WTC11 (cell line): ENCODE data around the gene LFNG. TPM values are rescaled to one million over a fixed set of nuclear protein-coding genes. Genes with fewer than 3 reads are reported as not detected.

Experiments
- ATAC-seq: fragments of 200-7000 bp; cut with Tn5 transposase; 2 replicates; pipeline ENCODE4 v1.10.0; 2021; ENCODE audit warnings: mild to moderate bottlenecking, moderate library complexity
- CTCF ChIA-PET: fragments of 300-600 bp; sonication (Branson Sonifier 250); formaldehyde crosslinking; loops from one replicate; lab custom pipeline; 2021; ENCODE audit warnings: antibody characterized with exemption; lab: Charles Lee
- POLR2A ChIA-PET: fragments of 350-600 bp; sonication (Branson Sonifier 250); formaldehyde crosslinking; loops from one replicate; lab custom pipeline; 2021; ENCODE audit warnings: antibody characterized with exemption; lab: Charles Lee
- DNase-seq: peaks from one replicate; pipeline ENCODE4 v3.0.0; 2021; ENCODE audit warnings: low spot score
- H3K27ac Mint-ChIP-seq: 2 replicates; pipeline ENCODE4 v1.8.0; 2021; ENCODE audit warnings: mixed read lengths
- H3K27me3 Mint-ChIP-seq: 2 replicates; pipeline ENCODE4 v1.8.0; 2021; ENCODE audit warnings: low read depth, mild to moderate bottlenecking, moderate library complexity, mixed read lengths
- H3K36me3 Mint-ChIP-seq: 2 replicates; pipeline ENCODE4 v1.8.0; 2021; ENCODE audit warnings: mixed read lengths
- H3K4me1 Mint-ChIP-seq: 2 replicates; pipeline ENCODE4 v1.8.0; 2022; ENCODE audit warnings: mixed read lengths
- H3K4me3 Mint-ChIP-seq: 2 replicates; pipeline ENCODE4 v1.8.0; 2021; ENCODE audit warnings: mild to moderate bottlenecking, moderate library complexity, mixed read lengths
- H3K9me3 Mint-ChIP-seq: 2 replicates; pipeline ENCODE4 v1.8.0; 2021; ENCODE audit warnings: mixed read lengths
- AFF4 ChIP-seq: sonication (generic); formaldehyde crosslinking; IDR thresholded peaks from 2 replicates; pipeline ENCODE4 v1.8.1; 2023; ENCODE audit warnings: mild to moderate bottlenecking, missing genetic modification reagents, borderline replicate concordance
- ATF3 ChIP-seq: sonication (generic); formaldehyde crosslinking; conservative IDR thresholded peaks from 2 replicates; pipeline ENCODE4 v1.8.1; 2022; ENCODE audit warnings: mild to moderate bottlenecking, missing genetic modification reagents
- E2F5 ChIP-seq: sonication (generic); formaldehyde crosslinking; IDR thresholded peaks from 2 replicates; pipeline ENCODE4 v1.8.1; 2022; ENCODE audit warnings: mild to moderate bottlenecking, moderate library complexity, missing genetic modification reagents
- ESRRA ChIP-seq: sonication (generic); formaldehyde crosslinking; IDR thresholded peaks from 2 replicates; pipeline ENCODE4 v1.8.1; 2022; ENCODE audit warnings: mild to moderate bottlenecking, missing genetic modification reagents, borderline replicate concordance
- GABPB1 ChIP-seq: sonication (generic); formaldehyde crosslinking; IDR thresholded peaks from 2 replicates; pipeline ENCODE4 v1.8.1; 2023; ENCODE audit warnings: mild to moderate bottlenecking, missing genetic modification reagents
- GTF2I ChIP-seq: fragments of 250-450 bp; sonication (Bioruptor Pico); conservative IDR thresholded peaks from 2 replicates; pipeline ENCODE4 v1.4.0; 2021; ENCODE audit warnings: mild to moderate bottlenecking
- NFATC4 ChIP-seq: fragments of 250-450 bp; sonication (Bioruptor Pico); IDR thresholded peaks from 2 replicates; pipeline ENCODE4 v1.9.0; 2021; ENCODE audit warnings: mild to moderate bottlenecking
- NR2C2 ChIP-seq: sonication (generic); formaldehyde crosslinking; IDR thresholded peaks from 2 replicates; pipeline ENCODE4 v1.8.0; 2022; ENCODE audit warnings: mild to moderate bottlenecking, missing genetic modification reagents
- SMAD3 ChIP-seq: sonication (generic); formaldehyde crosslinking; IDR thresholded peaks from 2 replicates; pipeline ENCODE4 v1.8.0; 2022; ENCODE audit warnings: missing genetic modification reagents, mild to moderate bottlenecking, borderline replicate concordance
- USF1 ChIP-seq: sonication (generic); formaldehyde crosslinking; IDR thresholded peaks from 2 replicates; pipeline ENCODE4 v1.8.0; 2022; ENCODE audit warnings: mild to moderate bottlenecking, missing genetic modification reagents
- ZNF138 ChIP-seq: sonication (generic); formaldehyde crosslinking; conservative IDR thresholded peaks from 2 replicates; pipeline ENCODE4 v1.8.1; 2022; ENCODE audit warnings: mild to moderate bottlenecking, moderate library complexity, missing genetic modification reagents
- ZNF671 ChIP-seq: fragments of 250-450 bp; sonication (Bioruptor Pico); IDR thresholded peaks from 2 replicates; pipeline ENCODE4 v1.8.0; 2021; ENCODE audit warnings: mild to moderate bottlenecking
- total RNA-seq: library from RNA; stranded (reverse); gene quantifications from 3 replicates; pipeline ENCODE4 v1.2.3, GENCODE V29; 2021
- TF ChIP-seq, protein P1 (sequence below): fragments of 250-450 bp; sonication (Bioruptor Pico); IDR thresholded peaks from 2 replicates; pipeline ENCODE4 v1.8.0; 2021; ENCODE audit warnings: mild to moderate bottlenecking
- TF ChIP-seq, protein P2 (sequence below): sonication (generic); formaldehyde crosslinking; IDR thresholded peaks from 2 replicates; pipeline ENCODE4 v1.8.1; 2022; ENCODE audit warnings: low read depth, missing genetic modification reagents, borderline replicate concordance
- TF ChIP-seq, protein P3 (sequence below): fragments of 250-450 bp; sonication (Bioruptor Pico); conservative IDR thresholded peaks from 2 replicates; pipeline ENCODE4 v1.9.0; 2021; ENCODE audit warnings: mild to moderate bottlenecking
- TF ChIP-seq, protein P4 (sequence below): sonication (generic); formaldehyde crosslinking; IDR thresholded peaks from 2 replicates; pipeline ENCODE4 v1.8.0; 2023; ENCODE audit warnings: mild to moderate bottlenecking, missing genetic modification reagents

The LFNG gene
- total RNA-seq, 1 experiment from 2014 or later = 29.4 TPM

DNA sequence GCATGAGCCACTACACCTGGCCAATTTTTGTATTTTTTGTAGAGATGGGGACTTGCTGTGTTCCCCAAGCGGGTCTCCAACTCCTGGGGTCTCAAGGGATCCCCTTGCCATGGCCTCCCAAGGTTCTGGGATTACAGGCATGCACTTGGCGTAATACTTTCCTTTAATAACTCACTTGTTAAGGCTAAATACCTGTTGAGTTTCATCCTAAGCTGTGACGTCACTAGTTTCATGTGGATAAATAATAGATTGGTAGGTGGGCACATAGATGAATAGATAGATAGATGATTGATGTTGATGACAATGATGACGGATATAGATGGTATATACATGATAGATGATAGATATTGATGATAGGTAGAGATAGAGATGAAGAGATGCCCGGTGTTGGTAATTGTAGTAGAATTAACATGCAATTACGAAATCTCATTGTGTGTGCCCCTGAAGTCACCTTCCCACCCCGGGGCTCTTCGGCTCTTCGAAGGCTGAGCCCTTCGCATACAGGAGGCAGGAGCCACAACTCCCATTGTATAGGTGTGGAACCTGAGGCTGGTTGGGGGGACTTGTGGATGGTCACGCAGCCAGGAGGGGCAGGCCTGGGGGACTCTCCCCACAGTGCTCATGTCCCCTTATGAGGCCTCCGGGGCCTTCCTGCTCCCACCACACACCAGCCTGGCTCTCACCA lies 45.9 kb upstream of the LFNG start (continued):
- TF ChIP-seq, protein P1, sequence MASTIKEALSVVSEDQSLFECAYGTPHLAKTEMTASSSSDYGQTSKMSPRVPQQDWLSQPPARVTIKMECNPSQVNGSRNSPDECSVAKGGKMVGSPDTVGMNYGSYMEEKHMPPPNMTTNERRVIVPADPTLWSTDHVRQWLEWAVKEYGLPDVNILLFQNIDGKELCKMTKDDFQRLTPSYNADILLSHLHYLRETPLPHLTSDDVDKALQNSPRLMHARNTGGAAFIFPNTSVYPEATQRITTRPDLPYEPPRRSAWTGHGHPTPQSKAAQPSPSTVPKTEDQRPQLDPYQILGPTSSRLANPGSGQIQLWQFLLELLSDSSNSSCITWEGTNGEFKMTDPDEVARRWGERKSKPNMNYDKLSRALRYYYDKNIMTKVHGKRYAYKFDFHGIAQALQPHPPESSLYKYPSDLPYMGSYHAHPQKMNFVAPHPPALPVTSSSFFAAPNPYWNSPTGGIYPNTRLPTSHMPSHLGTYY = no peak
- no peak for TF ChIP-seq ESRRA
- TF ChIP-seq, all 79 proteins: peak for 0

DNA sequence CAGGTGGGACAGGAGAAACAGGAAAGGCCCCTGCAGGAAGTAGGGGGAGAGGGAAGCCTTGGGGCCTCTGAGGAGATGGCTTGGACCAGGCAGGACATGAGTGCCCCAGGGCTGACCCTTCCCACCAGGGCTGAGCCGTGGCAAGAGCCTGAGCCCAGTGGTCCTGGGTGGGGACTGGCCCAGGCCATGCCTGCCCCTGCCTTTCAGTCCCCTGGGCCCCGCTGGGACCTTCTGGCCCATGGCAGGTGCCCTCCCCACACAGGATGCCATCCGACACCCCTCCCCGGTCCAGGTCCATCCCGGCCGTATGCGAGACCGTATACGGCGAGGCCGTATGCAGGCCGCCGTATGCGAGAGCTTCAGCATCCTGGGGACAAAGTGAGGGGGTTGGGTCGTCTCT lies 45.4 kb upstream of the LFNG start:
- Mint-ChIP-seq H3K27ac (no peak overlapping the region), H3K27me3 (no peaks in the 10 kb centered on the region), H3K9me3 (no peaks in the 10 kb centered on the region), H3K4me1 (peaks cover 35% of the 10 kb centered on the region), H3K4me3 (no peak overlapping the region), H3K36me3 (no peaks in the 10 kb centered on the region)
- 0 out of 2 replicates have a peak, but pooled peaks have one; percentile 7 for TF ChIP-seq NR2C2
- TF ChIP-seq, protein P2, sequence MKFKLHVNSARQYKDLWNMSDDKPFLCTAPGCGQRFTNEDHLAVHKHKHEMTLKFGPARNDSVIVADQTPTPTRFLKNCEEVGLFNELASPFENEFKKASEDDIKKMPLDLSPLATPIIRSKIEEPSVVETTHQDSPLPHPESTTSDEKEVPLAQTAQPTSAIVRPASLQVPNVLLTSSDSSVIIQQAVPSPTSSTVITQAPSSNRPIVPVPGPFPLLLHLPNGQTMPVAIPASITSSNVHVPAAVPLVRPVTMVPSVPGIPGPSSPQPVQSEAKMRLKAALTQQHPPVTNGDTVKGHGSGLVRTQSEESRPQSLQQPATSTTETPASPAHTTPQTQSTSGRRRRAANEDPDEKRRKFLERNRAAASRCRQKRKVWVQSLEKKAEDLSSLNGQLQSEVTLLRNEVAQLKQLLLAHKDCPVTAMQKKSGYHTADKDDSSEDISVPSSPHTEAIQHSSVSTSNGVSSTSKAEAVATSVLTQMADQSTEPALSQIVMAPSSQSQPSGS (CRISPR knock-in tag) = no peak
- POLR2A ChIA-PET = interaction anchor here (0.6 kb wide), 1 partner anchor 143 kb away, joined by 3 read pairs; no protein-coding TSS in a partner anchor
- ATAC-seq (peak; percentile 10; the same call in 1 of the 2 replicates), DNase-seq (no peak)
- CTCF ChIA-PET = interaction anchor here (0.5 to 1.9 kb wide), 8 partner anchors 21 to 390 kb away, joined by 3 to 4 read pairs (median 3); partner anchors contain the start of gene BRAT1

GRCh38 chr7:2474813-2475677 lies 44.5 kb upstream of the LFNG start:
- Mint-ChIP-seq H3K27ac (no peak overlapping the region), H3K9me3 (no peaks in the 10 kb centered on the region), H3K36me3 (no peaks in the 10 kb centered on the region), H3K27me3 (no peaks in the 10 kb centered on the region), H3K4me3 (no peak overlapping the region), H3K4me1 (peaks cover 30% of the 10 kb centered on the region)
- ChIA-PET CTCF (interaction anchor here (0.7 to 1.9 kb wide), 9 partner anchors 23 to 389 kb away, joined by 3 to 4 read pairs (median 3); partner anchors contain the start of gene BRAT1), POLR2A (interaction anchor here (0.6 kb wide), 1 partner anchor 142 kb away, joined by 3 read pairs; no protein-coding TSS in a partner anchor)
- no peak for DNase-seq
- no peak for ATAC-seq
- TF ChIP-seq, protein P3, sequence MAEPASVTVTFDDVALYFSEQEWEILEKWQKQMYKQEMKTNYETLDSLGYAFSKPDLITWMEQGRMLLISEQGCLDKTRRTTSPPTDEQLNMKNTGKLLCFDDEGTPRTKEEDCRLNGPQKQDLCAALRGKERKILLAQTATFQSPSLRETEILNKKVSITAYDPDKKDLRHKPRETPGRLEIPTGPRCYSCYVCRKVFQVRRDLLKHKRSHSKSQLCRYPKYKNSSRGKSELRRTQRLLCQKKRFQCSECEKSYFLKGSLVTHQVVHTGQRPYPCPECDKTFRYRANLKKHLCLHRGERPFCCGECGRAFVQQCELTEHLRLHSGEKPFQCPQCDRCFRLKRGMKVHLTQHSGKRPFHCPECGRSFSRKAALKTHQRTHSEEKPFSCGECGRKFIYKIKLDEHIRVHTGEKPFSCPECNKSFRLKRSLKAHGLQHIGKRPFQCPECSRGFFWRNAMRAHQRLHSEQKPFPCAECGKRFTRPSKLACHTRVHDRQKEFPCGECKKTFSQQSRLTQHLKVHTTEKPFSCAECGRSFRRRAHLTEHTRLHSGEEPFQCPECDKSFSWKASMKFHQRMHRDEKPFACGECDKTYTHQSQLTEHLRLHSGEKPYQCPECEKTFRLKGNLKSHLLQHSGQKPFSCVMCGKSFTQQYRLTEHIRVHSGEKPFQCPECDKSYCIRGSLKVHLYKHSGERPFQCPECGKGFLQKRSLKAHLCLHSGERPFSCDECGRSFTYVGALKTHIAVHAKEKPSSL (CRISPR knock-in tag) = no peak
- TF ChIP-seq GTF2I = no peak
- TF ChIP-seq GABPB1 (CRISPR knock-in tag) = no peak
- no peak for TF ChIP-seq USF1 (CRISPR knock-in tag)
- no peak for TF ChIP-seq AFF4
- no peak for TF ChIP-seq ZNF138 (CRISPR knock-in tag)
- no peak for TF ChIP-seq ATF3 (CRISPR knock-in tag)
- TF ChIP-seq NFATC4 = no peak
- no peak for TF ChIP-seq ZNF671 (CRISPR knock-in tag)
- TF ChIP-seq, protein P4, sequence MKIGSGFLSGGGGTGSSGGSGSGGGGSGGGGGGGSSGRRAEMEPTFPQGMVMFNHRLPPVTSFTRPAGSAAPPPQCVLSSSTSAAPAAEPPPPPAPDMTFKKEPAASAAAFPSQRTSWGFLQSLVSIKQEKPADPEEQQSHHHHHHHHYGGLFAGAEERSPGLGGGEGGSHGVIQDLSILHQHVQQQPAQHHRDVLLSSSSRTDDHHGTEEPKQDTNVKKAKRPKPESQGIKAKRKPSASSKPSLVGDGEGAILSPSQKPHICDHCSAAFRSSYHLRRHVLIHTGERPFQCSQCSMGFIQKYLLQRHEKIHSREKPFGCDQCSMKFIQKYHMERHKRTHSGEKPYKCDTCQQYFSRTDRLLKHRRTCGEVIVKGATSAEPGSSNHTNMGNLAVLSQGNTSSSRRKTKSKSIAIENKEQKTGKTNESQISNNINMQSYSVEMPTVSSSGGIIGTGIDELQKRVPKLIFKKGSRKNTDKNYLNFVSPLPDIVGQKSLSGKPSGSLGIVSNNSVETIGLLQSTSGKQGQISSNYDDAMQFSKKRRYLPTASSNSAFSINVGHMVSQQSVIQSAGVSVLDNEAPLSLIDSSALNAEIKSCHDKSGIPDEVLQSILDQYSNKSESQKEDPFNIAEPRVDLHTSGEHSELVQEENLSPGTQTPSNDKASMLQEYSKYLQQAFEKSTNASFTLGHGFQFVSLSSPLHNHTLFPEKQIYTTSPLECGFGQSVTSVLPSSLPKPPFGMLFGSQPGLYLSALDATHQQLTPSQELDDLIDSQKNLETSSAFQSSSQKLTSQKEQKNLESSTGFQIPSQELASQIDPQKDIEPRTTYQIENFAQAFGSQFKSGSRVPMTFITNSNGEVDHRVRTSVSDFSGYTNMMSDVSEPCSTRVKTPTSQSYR (CRISPR knock-in tag) = no peak
- TF ChIP-seq SMAD3 (CRISPR knock-in tag) = no peak
- TF ChIP-seq E2F5 (CRISPR knock-in tag) = no peak
